Measurements from ENCODE around the gene S100Z. TPM values are rescaled to one million over a fixed set of nuclear protein-coding genes. Genes with fewer than 3 reads are reported as not detected.
"Not testable (repeated sequence)": the region's sequence is repeated elsewhere in the genome, so short reads cannot be mapped to it uniquely, and the experiment has no call there.

S100Z gene
- total RNA-seq (2014; rRNA removed; shearing (Covaris generic)) = not detected in 2 replicates

- Histone ChIP-seq H3K36me3 (no peaks in the 10 kb centered on the region), H3K27ac (no peak within 1 kb of the TSS), H3K4me3 (no peak within 1 kb of the TSS), H3K9me3 (replicated peaks) (no peaks in the 10 kb centered on the region), H3K27me3 (no peaks in the 10 kb centered on the region), H3K4me1 (no peaks in the 10 kb centered on the region)
- DNase-seq = no peak
Observed at GRCh38 chr5:76849419-76850291, at the start of gene S100Z. Gene S100Z (plus strand): TSS chr5:76850014. CDS start chr5:76875360, 25,346 bp downstream.

- Histone ChIP-seq H3K4me3 (no peak overlapping the region), H3K4me1 (no peaks in the 10 kb centered on the region), H3K27ac (no peak overlapping the region), H3K9me3 (replicated peaks) (no peaks in the 10 kb centered on the region), H3K36me3 (no peaks in the 10 kb centered on the region), H3K27me3 (no peaks in the 10 kb centered on the region)
- DNase-seq = no peak
Observed at GRCh38 chr5:76800579-76800978, 49.2 kb upstream of the S100Z start.

- no peak overlapping the region for H3K4me3 ChIP-seq
- H3K27ac ChIP-seq = no peak overlapping the region
- H3K27me3 ChIP-seq = no peaks in the 10 kb centered on the region
- peaks cover 2% of the 10 kb centered on the region; the same call in 1 of the 2 replicates for H3K4me1 ChIP-seq
- H3K36me3 ChIP-seq = no peaks in the 10 kb centered on the region
- H3K9me3 ChIP-seq (replicated peaks) = no peaks in the 10 kb centered on the region
- no peak for DNase-seq
Observed at GRCh38 chr5:76801159-76801802, 48.5 kb upstream of the S100Z start.

DNA sequence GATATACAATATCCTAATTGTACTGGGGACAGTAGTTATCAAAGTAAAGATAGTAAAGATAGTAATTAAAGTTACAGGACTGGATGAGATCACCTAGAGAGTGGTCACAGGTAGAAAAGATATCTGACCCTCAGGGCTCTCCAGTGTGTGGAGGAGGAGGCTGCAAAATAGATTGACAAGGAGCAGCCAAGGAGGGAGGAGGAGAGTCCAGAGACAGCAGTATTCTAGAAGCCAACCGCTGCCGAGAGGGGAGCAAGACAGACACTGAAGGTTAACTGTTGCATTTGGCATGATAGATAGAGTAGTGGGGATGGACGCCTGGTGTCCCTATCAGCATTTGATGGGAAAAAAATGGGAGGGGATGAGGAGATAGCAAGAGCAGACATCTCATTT, 48.0 kb upstream of the S100Z start:
- peaks cover 4% of the 10 kb centered on the region; the same call in 1 of the 2 replicates for H3K4me1 ChIP-seq
- no peak for DNase-seq
- H3K4me3 ChIP-seq = no peak overlapping the region
- no peaks in the 10 kb centered on the region for H3K36me3 ChIP-seq
- H3K27ac ChIP-seq = no peak overlapping the region
- no peaks in the 10 kb centered on the region for H3K9me3 ChIP-seq (replicated peaks)
- no peaks in the 10 kb centered on the region for H3K27me3 ChIP-seq

GRCh38 chr5:76804266-76804665, 45.5 kb upstream of the S100Z start:
- Histone ChIP-seq H3K27me3 (no peaks in the 10 kb centered on the region), H3K4me3 (no peak overlapping the region), H3K27ac (no peak overlapping the region), H3K4me1 (peaks cover 16% of the 10 kb centered on the region; the same call in 1 of the 2 replicates), H3K36me3 (no peaks in the 10 kb centered on the region), H3K9me3 (replicated peaks) (no peaks in the 10 kb centered on the region)
- DNase-seq = no peak

- Histone ChIP-seq H3K9me3 (replicated peaks) (no peaks in the 10 kb centered on the region), H3K36me3 (no peaks in the 10 kb centered on the region), H3K4me3 (no peak overlapping the region), H3K4me1 (peaks cover 16% of the 10 kb centered on the region; the same call in 1 of the 2 replicates), H3K27ac (no peak overlapping the region), H3K27me3 (no peaks in the 10 kb centered on the region)
- DNase-seq = no peak
Observed at GRCh38 chr5:76805821-76806505, 43.9 kb upstream of the S100Z start.

- DNase-seq = no peak
- Histone ChIP-seq H3K27ac (no peak overlapping the region), H3K27me3 (no peaks in the 10 kb centered on the region), H3K4me1 (peaks cover 16% of the 10 kb centered on the region; the same call in 1 of the 2 replicates), H3K9me3 (replicated peaks) (no peaks in the 10 kb centered on the region), H3K36me3 (no peaks in the 10 kb centered on the region), H3K4me3 (no peak overlapping the region)
Observed at GRCh38 chr5:76807296-76807695, 42.5 kb upstream of the S100Z start.

- Histone ChIP-seq H3K4me1 (peaks cover 16% of the 10 kb centered on the region; the same call in 1 of the 2 replicates), H3K9me3 (replicated peaks) (no peaks in the 10 kb centered on the region), H3K27me3 (no peaks in the 10 kb centered on the region), H3K27ac (no peak overlapping the region), H3K36me3 (no peaks in the 10 kb centered on the region), H3K4me3 (no peak overlapping the region)
- peak; percentile 58 to 79 for DNase-seq
Observed at GRCh38 chr5:76808141-76808691, 41.6 kb upstream of the S100Z start.

GRCh38 chr5:76809141-76809540, 40.7 kb upstream of the S100Z start:
- no peak overlapping the region for H3K4me3 ChIP-seq

GRCh38 chr5:76810236-76810635, 39.6 kb upstream of the S100Z start:
- no peak overlapping the region for H3K27ac ChIP-seq
- no peaks in the 10 kb centered on the region for H3K36me3 ChIP-seq
- H3K4me3 ChIP-seq = no peak overlapping the region
- no peak for DNase-seq
- no peaks in the 10 kb centered on the region for H3K27me3 ChIP-seq
- H3K4me1 ChIP-seq = peaks cover 16% of the 10 kb centered on the region; the same call in 1 of the 2 replicates
- no peaks in the 10 kb centered on the region; the same call in 1 of the 2 replicates for H3K9me3 ChIP-seq (replicated peaks)

More at GRCh38 chr5:76809141-76809540, 40.7 kb upstream of the S100Z start:
- no peak overlapping the region for H3K27ac ChIP-seq
- H3K36me3 ChIP-seq = no peaks in the 10 kb centered on the region
- H3K4me1 ChIP-seq = peaks cover 16% of the 10 kb centered on the region; the same call in 1 of the 2 replicates
- H3K27me3 ChIP-seq = no peaks in the 10 kb centered on the region
- DNase-seq = no peak
- no peaks in the 10 kb centered on the region; the same call in 1 of the 2 replicates for H3K9me3 ChIP-seq (replicated peaks)

GRCh38 chr5:76811214-76811613, 38.6 kb upstream of the S100Z start:
- no peaks in the 10 kb centered on the region for H3K27me3 ChIP-seq
- no peak overlapping the region for H3K4me3 ChIP-seq
- no peak overlapping the region for H3K27ac ChIP-seq
- no peak for DNase-seq
- H3K4me1 ChIP-seq = peaks cover 14% of the 10 kb centered on the region; the same call in 1 of the 2 replicates
- no peaks in the 10 kb centered on the region for H3K36me3 ChIP-seq
- H3K9me3 ChIP-seq (replicated peaks) = no peaks in the 10 kb centered on the region; the same call in 1 of the 2 replicates

GRCh38 chr5:76812209-76812608, 37.6 kb upstream of the S100Z start:
- H3K36me3 ChIP-seq; H3K4me3 ChIP-seq; H3K9me3 ChIP-seq (replicated peaks); H3K27ac ChIP-seq; DNase-seq; H3K27me3 ChIP-seq: not testable (repeated sequence)
- peaks cover 12% of the 10 kb centered on the region; the same call in 1 of the 2 replicates for H3K4me1 ChIP-seq

GRCh38 chr5:76813982-76814562, 35.7 kb upstream of the S100Z start:
- no peaks in the 10 kb centered on the region for H3K4me1 ChIP-seq
- DNase-seq = no peak
- H3K4me3 ChIP-seq = no peak overlapping the region

More at GRCh38 chr5:76813982-76814562, 35.7 kb upstream of the S100Z start:
- Histone ChIP-seq H3K9me3 (replicated peaks) (no peaks in the 10 kb centered on the region; the same call in 1 of the 2 replicates), H3K36me3 (no peaks in the 10 kb centered on the region), H3K27ac (no peak overlapping the region), H3K27me3 (no peaks in the 10 kb centered on the region)
